Ramos (cell line): ENCODE results near the gene MAST3.
"Not testable (repeated sequence)": the region's sequence is repeated elsewhere in the genome, so short reads cannot be mapped to it uniquely, and the experiment has no call there.

ENCODE experiments used
- in situ Hi-C: fragments of 300-500 bp; cut with MboI; formaldehyde crosslinking; loops from one replicate; pipeline ENCODE4 v1.14.3; 2022; ENCODE audit warnings: low sequenced_read_pairs; ENCODE audit not compliant: unreplicated experiment

Gene MAST3

DNA sequence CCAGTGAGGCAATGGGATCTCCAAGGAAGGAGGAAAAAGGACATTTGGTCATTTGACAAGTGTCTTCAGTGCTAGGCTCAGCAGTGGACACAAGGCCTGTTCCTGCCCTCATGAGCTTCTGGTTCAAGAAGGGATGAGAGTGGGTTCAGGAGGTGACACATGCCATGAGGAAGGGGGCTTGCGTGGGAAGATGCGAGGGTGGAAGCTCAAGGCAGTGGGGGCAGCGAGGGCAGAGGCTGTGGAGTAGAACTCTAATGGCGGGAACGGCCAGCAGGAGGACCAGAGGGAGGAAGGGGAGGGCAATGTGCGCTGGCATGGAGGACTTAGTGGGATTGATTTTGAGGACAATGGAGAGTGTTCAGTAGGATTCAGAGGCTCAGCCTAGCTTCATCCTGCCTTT, 58.7 kb downstream of the MAST3 start:
- in situ Hi-C loops, result no loop called here

DNA sequence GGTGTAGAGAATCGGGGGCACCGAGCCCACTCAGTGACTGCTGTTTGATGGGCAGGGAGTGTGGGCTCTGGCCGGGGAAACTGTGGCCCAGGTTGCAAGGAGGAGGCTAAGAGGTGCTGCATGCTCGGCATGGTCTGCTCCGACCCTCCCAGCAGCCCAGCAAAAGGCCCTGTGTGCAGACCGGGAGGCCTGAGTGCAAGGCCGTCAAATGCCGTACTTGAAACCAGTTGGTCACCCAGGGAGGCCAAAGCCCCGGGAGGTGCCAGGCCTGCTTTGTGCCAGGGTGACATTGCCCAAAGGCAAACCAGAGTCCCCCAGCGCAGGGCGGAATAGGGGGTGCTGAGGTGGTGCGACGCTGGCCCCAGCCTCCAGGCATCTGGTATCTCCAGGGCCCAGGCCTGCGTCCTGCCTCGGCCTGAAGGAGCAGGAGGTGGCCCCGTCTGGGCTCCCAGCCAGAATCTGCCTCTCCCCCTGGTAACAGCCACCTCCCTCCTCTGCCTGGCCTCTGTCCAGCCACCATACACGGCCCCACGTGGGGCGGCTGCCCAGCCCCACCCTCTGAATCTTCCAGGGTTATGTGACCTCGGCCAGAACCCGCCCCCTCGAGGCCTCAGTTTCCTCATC, 59.4 kb downstream of the MAST3 start:
- in situ Hi-C loops, result no loop called here

DNA sequence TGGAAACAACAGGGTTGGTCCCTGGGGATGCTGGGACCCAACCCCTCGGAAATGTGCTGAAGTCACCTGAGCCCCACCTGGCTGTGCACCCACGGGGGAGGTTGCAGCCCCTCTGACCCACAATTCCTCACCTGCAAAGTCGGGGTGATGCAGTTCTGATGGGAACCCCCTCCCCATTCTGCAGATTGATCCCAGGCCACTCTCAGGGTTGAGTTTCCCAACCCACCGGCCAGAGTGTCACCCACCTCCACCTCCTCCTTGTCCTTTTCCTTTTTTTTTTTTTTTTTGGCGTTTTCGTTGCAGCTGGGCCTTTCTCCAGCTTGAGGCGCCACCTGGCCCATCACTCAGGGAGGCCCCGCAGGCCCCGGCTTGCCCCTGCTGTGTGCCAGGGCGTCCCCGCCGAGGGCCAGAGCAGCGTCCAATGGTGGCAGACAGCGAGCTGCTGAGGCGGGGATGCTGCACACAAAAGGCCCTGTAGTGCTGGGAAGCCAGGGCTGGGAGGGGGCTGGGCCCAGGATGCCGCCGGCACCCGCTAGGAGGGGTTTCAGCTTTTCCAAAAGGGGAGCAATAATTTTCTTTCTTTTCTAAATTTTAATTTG, 60.0 kb downstream of the MAST3 start:
- in situ Hi-C loops, result no loop called here

DNA sequence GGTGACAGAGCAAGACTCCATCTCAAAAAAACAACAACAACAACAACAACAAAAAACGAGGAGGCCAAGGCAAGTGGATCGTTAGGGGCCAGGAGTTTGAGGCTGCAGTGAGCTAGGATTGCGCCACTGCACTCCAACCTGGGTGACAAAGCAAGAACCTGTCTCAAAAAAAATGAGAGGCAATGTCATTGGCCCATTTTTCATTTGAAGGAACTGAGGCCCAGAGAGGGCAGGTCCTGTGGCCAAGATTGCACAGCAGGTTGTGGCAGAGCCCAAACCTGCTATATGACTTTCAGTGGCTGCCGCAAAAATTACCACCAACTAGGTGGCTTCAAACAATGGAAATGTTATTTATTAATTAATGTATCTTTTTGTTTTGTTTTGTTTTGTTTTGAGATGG, 60.9 kb downstream of the MAST3 start:
- in situ Hi-C loops, result no loop called here

DNA sequence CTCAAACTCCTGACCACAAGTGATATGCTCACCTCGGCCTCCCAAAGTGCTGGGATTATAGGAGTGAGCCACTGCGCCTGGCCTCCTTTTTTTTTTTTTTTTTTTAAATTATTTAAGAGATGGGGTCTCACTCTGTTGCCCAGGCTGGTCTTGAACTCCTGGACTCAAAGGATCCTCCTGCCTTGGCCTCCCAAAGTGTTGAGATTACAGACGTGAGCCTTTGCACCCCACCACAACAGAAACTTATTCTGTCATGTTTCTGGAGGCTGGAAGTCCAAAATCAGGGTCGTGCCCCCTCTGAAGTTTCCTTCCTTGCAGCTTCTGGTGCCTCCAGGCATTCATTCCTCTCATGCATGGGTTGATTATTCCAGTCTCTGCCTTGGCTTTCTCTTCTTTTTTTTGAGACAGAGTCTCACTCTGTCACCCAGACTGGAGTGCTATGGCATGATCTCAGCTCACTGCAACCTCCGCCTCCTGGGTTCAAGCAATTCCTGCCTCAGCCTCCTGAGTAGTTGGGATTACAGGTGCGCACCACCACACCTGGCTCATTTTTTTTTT, 61.6 kb downstream of the MAST3 start:
- in situ Hi-C loops, result not testable (repeated sequence)

DNA sequence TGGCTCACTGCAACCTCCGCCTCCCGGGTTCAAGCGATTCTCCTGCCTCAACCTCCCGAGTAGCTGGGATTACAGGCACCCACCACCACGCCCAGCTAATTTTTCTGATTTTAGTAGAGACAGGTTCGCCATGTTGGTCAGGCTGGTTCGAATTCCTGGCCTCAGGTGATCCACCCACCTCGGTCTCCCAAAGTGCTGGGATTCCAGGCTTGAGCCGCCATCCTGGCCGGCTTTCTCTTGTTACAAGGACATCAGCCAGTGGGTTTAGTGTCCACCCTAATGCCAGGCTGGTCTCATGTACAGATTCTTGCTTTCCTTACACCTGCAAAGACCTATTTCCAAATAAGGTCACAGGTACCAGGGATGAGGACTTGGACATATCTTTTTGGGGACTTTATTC, 62.2 kb downstream of the MAST3 start:
- in situ Hi-C loops, result loop anchor here (10.0 kb wide), 1 partner anchor 155 kb away; the partner anchor contains the start of gene ARRDC2

DNA sequence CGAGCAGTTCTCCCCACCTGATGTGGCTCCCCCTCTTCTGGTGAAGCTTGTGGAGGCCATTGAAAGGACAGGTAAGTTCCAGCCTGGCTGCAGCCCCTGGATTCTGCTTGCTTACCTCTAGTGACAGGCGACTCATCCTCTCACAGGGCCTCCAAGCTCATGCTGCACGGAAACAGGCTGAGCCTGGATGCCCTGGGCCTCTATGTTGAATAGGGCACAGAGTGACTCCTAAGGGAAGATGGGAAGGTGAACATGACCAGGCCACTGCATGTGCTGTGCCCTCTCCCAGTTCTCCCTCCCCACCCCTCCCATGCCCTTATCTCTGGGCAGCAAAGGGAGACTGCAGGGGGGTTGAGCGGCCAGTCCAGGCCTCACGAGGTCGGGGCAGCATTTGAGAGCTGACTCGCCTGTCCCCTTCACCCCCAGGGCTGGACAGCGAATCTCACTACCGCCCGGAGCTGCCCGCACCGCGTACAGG, 63.0 kb downstream of the MAST3 start:
- in situ Hi-C loops, result loop anchor here (10.0 kb wide), 1 partner anchor 156 kb away; the partner anchor contains the start of gene ARRDC2

DNA sequence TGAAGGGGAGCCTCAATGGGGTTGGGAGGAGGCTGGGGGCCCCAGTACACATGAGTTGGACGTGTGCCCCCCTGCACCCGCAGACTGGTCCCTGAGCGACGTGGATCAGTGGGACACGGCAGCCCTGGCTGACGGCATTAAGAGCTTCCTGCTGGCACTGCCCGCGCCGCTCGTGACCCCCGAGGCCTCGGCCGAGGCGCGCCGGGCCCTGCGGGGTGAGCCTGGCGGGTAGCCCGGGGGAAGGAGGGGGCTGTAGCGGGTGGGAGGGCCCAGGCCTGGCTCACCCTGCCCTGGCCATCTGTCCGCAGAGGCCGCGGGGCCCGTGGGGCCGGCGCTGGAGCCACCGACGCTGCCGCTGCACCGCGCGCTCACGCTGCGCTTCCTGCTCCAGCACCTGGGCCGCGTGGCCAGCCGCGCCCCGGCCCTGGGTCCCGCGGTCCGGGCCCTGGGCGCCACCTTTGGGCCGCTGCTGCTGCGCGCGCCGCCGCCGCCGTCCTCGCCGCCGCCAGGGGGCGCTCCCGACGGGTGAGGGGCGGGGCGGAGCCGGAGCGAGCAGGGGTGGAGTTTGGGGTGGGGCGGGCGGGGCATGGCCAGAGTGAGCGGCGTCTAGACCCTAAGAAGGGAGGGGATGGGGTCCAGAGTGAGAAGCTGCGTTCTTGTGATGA, 63.5 kb downstream of the MAST3 start:
- in situ Hi-C loops, result loop anchor here (10.0 kb wide), 1 partner anchor 156 kb away; the partner anchor contains the start of gene ARRDC2

DNA sequence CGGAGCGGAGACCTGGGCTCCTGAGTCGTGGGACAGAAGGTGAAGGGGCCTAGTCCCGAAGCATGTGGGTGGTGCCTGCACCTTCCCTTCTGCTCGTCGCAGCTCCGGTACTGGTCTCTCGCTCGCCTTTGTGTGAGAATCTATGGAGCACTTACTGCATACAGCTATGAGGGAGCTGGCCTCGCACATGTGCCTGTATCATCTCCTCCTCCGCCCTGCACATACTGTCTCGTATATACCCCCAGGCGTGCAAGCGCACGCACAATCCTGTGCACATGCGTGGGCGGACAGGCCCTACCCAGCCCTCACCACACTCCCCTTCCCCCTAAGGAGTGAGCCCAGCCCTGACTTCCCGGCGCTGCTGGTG, 64.0 kb downstream of the MAST3 start:
- in situ Hi-C loops, result loop anchor here (10.0 kb wide), 1 partner anchor 157 kb away; the partner anchor contains the start of gene ARRDC2

DNA sequence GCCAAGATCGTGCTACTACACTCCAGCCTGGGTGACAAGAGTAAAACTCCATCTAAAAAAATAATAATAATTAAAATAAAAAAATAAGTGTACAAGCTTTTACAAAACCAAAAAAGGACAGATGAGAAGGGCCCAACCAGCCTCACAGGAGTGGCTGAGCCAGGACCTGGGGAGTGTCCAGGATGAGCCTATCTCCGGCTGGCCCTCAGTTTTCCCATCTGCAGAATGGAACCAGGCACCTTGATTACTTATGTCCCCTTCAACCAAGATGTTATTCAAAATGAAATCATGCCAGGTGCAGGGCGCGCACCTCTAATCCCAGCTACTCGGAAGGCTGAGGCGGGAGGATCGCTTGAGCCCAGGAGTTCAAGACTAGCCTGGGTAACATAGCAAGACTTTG, 66.5 kb downstream of the MAST3 start:
- in situ Hi-C loops, result loop anchor here (10.0 kb wide), 1 partner anchor 159 kb away; the partner anchor contains the start of gene ARRDC2

DNA sequence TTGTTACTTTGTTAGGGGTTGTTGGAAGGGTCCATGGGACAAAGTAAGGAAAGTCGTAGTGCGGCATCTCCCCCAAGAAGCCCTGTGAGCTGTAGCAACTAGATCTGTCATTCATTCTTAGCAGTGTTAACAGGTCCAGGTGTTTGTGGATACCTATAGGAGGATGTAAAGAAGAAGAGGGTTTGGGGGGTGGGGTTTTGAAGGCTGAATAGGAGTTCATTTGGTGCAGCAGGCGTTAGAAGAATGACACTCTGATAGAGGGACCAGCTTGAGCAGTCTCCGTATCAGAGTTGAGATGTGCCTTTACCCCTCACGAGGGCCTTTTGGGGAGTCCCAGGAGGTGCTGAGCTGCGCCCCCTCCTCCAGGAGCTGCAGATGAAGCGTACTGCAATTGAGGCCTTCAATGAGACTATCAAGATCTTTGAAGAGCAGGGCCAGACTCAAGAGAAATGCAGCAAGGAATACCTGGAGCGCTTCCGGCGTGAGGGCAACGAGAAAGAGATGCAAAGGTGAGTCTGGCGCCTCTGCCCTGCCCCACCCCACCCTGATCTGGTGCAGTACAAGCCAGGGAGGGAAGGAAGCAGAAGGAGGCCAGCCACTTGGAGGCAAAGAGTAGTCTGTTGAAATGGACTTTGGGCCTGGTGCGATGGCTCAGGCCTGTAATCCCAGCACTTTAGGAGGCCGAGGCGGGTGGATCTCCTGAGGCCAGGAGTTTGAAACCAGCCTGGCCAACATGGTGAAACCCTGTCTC, 68.4 kb downstream of the MAST3 start:
- in situ Hi-C loops, result loop anchor here (10.0 kb wide), 1 partner anchor 161 kb away; the partner anchor contains the start of gene ARRDC2

DNA sequence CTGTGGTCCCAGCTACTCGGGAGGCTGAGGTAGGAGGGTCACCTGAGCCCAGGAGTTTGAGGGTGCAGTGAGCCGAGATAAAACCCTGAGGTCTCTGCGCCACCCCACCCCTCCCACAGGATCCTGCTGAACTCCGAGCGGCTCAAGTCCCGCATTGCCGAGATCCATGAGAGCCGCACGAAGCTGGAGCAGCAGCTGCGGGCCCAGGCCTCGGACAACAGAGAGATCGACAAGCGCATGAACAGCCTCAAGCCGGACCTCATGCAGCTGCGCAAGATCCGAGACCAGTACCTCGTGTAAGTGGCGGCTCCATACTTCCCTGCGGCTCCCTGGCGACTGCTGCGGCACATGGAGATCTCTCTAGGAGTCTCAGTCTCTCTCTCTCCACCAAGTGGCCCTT, 69.4 kb downstream of the MAST3 start:
- in situ Hi-C loops, result loop anchor here (10.0 kb wide), 1 partner anchor 162 kb away; the partner anchor contains the start of gene ARRDC2

DNA sequence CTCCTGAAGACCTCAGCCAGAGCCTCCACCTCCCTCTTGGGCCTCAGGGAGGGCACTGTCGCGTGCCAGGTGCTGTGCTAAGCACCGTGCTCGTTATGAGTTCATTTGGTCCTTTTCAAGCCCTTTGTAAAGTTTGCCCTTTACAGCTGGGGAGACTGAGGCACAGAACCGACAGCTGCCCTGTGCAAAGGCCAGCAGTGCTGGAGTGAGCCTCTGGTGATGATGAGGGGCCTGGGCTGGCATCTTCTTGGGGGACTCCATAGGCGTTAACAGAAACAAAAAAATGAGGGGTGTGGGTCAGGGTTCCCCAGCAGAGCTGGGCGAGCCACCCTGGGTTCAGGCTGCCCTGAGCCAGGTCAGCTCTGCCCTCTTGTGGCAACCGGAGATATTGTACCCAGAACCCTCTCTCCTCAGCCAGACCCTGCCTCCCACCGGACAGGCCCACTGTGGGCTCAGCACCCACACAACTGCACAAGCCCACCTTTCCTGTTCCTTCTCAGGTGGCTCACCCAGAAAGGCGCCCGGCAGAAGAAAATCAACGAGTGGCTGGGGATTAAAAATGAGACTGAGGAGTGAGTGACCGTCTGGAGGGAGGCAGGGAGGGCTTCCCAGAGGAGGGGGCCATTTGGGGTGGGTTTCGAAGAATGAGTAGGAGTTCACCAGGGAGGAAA, 70.5 kb downstream of the MAST3 start:
- in situ Hi-C loops, result loop anchor here (10.0 kb wide), 1 partner anchor 163 kb away; the partner anchor contains the start of gene ARRDC2

DNA sequence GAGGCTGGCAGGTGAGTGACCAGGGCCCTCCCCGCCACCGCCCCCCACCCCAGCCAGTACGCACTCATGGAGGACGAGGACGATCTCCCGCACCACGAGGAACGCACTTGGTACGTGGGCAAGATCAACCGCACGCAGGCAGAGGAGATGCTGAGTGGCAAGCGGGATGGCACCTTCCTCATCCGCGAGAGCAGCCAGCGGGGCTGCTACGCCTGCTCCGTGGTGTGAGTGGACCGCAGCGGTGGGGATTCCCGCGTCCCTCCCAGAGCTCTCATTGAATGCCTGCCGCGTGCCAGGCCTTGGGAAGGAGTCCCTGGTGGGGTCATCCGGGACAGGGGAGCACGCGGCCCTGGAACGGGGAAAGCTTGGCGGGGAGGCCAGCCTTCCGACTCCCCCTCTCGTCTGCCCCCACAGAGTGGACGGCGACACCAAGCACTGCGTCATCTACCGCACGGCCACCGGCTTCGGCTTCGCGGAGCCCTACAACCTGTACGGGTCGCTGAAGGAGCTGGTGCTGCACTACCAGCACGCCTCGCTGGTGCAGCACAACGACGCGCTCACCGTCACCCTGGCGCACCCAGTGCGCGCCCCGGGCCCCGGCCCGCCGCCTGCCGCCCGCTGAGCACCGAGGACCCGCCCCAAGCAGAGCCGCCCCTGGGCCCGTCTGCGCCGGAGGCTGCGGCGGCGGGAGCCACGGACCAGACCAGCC, 71.2 kb downstream of the MAST3 start:
- in situ Hi-C loops, result loop anchor here (10.0 kb wide), 1 partner anchor 164 kb away; the partner anchor contains the start of gene ARRDC2

DNA sequence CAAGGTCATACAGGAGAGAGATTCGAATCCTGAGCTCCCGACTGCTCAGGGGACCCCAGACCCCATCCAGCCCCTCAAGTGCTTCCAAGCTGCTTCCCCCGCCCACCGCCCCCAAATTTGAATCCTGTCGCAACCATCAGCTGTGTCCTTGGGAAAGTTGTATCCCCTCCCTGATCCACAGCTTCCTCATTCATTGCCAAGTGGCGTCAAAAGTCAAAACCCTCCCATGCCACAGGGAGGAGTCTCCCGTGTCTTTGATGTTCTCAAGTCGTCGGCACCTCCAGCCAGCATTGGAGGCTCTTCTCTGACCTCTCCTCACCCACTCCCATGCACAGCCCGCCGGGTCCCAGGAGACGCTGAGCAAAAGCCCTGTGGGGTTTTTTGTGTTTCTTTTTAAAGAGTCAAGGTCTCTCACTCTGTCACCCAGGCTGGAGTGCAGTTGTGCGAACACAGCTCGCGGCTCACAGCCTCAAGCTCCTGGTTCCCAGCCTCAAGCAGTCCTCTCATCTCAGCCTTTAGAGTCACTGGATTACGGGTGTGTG, 73.2 kb downstream of the MAST3 start:
- in situ Hi-C loops, result no loop called here

DNA sequence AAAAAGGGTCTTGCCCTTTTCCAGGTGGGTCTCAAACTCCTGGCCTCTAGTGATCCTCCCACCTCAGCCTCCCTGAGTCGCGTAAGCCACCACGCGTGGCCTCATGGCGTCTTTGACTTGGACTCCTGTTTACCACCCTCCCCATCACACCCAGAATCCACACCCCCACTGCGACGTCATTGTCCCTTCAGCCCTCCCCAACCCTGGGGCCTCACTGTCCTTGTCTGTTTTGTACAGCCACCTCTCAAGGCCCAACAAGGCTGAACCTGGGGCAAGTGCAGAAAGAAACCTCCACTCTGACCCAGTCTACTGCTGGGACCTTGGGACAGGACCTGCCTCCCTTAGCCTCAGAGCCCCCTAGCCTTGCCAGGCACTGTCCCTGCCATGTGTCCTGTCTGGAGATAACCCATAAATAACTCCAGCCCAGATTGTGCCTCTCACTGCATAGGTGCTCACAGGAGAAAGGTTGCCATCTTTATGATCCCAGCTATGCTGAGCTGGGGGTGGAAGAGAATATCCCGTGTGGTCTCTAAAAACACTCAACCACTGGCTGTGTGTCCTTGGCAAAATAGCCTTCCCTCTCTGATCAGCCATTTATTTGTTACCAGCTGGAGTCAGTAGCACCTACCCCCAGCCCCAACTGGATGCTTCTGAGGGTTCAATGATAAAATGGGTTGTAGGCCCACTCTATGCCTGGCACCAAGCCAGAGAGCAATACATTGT, 74.2 kb downstream of the MAST3 start:
- in situ Hi-C loops, result no loop called here

DNA sequence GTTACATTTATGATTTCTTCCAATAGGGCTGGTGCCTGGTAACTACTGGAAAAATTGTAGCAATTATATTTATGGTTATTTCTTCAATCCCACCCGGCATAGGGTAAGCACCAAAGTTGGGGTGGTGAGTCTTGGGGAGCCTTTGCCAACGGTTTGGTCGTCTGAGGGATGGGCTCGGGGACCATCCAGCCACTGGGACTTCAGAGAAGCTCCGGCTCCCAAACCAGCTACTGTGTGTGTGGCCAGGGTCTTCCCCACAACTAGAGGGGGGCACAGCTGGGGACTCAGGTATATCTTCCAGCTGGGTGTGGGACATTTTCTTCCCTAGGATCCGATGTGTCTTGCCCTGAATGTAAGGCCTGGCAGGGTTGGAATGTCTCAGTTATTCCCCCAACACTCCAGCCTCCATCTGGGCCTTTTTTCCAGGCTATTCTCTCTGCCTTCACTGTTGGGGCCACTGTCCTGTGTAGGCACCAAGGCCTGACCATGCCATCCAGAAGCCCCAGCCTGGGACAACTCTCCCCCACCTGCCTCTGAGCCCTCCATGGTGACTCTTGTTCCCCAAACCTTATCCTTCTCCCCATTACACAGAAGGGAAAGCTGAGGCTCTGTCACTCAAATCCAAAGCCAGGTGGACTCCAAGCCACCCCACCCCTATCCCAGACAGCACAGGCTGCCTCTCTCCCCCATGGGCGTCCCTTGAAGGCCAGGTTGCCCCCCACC, 74.9 kb downstream of the MAST3 start:
- in situ Hi-C loops, result no loop called here
